NOMO-1 treated with dmso at 0.1 percent for 144 hours (cell line): ENCODE results near the gene FAM219A.
A peak's percentile ranks its signal among the peaks of the same experiment; 100 is the strongest.

Experiments
- DNase-seq: peaks from one replicate; lab custom pipeline; 2025; ENCODE audit not compliant: unreplicated experiment; lab: John Stamatoyannopoulos, UW

Gene FAM219A

GRCh38 chr9:34458013-34458958 lies at the start of gene FAM219A, which contains the start of gene DNAI1:
Gene FAM219A, minus strand, starts transcription at chr9:34458570. Its CDS starts 307 bp downstream, at chr9:34458263.
Gene DNAI1, plus strand, starts transcription at chr9:34458805. Its CDS starts 201 bp downstream, at chr9:34459006.
- peak; percentile 98 for DNase-seq

GRCh38 chr9:34507966-34508365 lies 49.6 kb upstream of the FAM219A start:
- no peak for DNase-seq

- no peak for DNase-seq
Measured at GRCh38 chr9:34507556-34507955, 49.2 kb upstream of the FAM219A start.

GRCh38 chr9:34506623-34507022 lies 48.3 kb upstream of the FAM219A start:
- no peak for DNase-seq

GRCh38 chr9:34505370-34506120 lies 47.2 kb upstream of the FAM219A start:
- DNase-seq: no peak

- no peak for DNase-seq
Measured at GRCh38 chr9:34503406-34503805, 45.0 kb upstream of the FAM219A start.

- no peak for DNase-seq
Measured at GRCh38 chr9:34502891-34503290, 44.5 kb upstream of the FAM219A start.

- DNase-seq: no peak
Measured at GRCh38 chr9:34502471-34502870, 44.1 kb upstream of the FAM219A start.

- DNase-seq: no peak
Measured at GRCh38 chr9:34501889-34502425, 43.6 kb upstream of the FAM219A start.

GRCh38 chr9:34501372-34501771 lies 43.0 kb upstream of the FAM219A start:
- no peak for DNase-seq

GRCh38 chr9:34500623-34501267 lies 42.4 kb upstream of the FAM219A start:
- no peak for DNase-seq

- no peak for DNase-seq
Measured at GRCh38 chr9:34499076-34499475, 40.7 kb upstream of the FAM219A start.

GRCh38 chr9:34498553-34498952 lies 40.2 kb upstream of the FAM219A start:
- no peak for DNase-seq

GRCh38 chr9:34496149-34496712 lies 37.9 kb upstream of the FAM219A start:
- no peak for DNase-seq

GRCh38 chr9:34493972-34494535 lies 35.7 kb upstream of the FAM219A start:
- DNase-seq: peak; percentile 36

- DNase-seq: no peak
Measured at GRCh38 chr9:34492051-34492450, 33.7 kb upstream of the FAM219A start.

- no peak for DNase-seq
Measured at GRCh38 chr9:34491596-34491995, 33.2 kb upstream of the FAM219A start.

- DNase-seq: no peak
Measured at GRCh38 chr9:34490760-34491159, 32.4 kb upstream of the FAM219A start.

GRCh38 chr9:34490360-34490759 lies 32.0 kb upstream of the FAM219A start:
- DNase-seq: no peak

- DNase-seq: no peak
Measured at GRCh38 chr9:34486572-34486971, 28.2 kb upstream of the FAM219A start.
